ENCODE data around the gene ARHGEF16. TPM values are rescaled to one million over a fixed set of nuclear protein-coding genes. Genes with fewer than 3 reads are reported as not detected.

Gene ARHGEF16
- total RNA-seq, 1 donor: 0.18 TPM

GRCh38 chr1:3525551-3526482, 71.4 kb downstream of the ARHGEF16 start:
- DNase-seq (ENCODE audit: low read depth): no peak
- no peak overlapping the region for H3K4me3 ChIP-seq (ENCODE audit: low read depth, low read length)
- no peak for TF ChIP-seq CTCF (IDR thresholded peaks at IDR 0.05; ENCODE audit: insufficient read depth, low read length)

DNA sequence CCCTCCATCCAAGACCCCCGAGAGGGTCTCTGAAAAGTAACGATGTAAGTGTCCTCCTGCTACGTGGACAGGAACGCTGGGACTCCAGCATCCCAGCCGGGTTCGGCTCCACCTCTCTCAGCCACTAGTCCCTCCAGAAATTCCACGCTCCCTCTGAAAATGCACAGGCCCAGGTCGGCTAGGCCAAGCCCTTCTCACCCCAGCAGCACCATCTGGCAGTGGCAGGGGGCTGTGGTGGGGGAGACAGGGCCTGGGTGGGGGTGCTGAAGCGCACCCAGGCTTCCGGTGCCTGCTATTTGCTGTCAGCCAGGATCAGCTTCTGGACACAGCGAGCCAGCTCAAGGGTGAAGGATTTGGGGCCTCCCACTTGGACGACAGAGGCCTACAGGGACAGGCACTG, 73.3 kb downstream of the ARHGEF16 start:
- DNase-seq (ENCODE audit: low read depth): no peak
- H3K4me3 ChIP-seq (ENCODE audit: low read depth, low read length): no peak overlapping the region
- no peak for TF ChIP-seq CTCF (IDR thresholded peaks at IDR 0.05; ENCODE audit: insufficient read depth, low read length)

GRCh38 chr1:3529099-3529729, 74.7 kb downstream of the ARHGEF16 start:
- no peak for TF ChIP-seq CTCF (IDR thresholded peaks at IDR 0.05; ENCODE audit: insufficient read depth, low read length)
- peak overlapping the region; percentile 76 for H3K4me3 ChIP-seq (ENCODE audit: low read depth, low read length)
- no peak for DNase-seq (ENCODE audit: low read depth)

DNA sequence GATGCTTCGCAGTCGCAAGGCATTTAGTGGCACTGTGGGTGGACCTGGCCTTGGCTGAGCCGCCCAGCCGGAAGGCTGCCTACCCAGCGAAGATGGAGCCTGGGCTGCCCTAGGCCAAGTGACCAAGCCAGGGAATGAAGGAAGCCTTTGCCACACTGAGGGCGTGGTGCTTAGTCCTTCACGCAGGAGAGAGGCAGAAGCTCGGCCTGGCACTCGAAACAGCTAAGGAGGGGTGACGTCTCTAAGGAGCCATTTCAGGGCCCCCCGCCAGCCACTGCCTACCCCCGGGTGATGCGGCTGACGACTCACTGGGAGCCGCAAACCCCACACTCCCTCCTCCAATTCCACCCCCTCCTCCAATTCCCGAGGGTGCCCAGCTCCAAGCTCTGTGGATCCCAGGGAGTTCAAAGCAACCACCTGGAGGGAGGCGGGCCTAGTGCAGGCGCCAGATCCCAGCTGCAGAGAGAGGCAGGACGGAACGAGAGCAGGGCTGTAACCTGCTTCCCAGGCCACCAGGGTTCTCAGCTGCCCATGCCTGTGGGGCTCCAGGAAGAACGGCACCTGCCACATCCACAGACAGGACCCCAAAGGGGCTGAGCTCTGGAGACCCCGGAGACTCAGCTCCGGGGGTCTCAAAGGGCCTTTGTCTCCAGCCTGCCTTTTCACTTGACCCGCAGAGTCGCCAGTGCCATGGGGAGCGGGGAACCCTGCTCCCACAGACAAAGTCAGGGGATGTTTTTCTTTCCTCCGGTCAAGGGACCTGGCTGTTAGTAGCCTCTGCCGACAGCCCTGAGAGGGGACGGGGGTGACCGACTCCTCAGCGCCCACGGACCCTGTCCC, 75.8 kb downstream of the ARHGEF16 start:
- peak overlapping the region; percentile 76 for H3K4me3 ChIP-seq (ENCODE audit: low read depth, low read length)
- TF ChIP-seq CTCF (IDR thresholded peaks at IDR 0.05; ENCODE audit: insufficient read depth, low read length): peak; percentile 39
- peak; percentile 37 for DNase-seq (ENCODE audit: low read depth)

Other genes starting within 250 kb of the ARHGEF16 start
- gene MEGF6, start 156.8 kb downstream of the ARHGEF16 start, total RNA-seq (ENCODE audit: low replicate concordance): 102 and 103 TPM in 2 replicates
- 14.6 and 44.4 TPM in 2 replicates for gene TPRG1L, start 170.3 kb downstream of the ARHGEF16 start, total RNA-seq (ENCODE audit: low replicate concordance)
- gene WRAP73, start 195.4 kb downstream of the ARHGEF16 start, total RNA-seq (ENCODE audit: low replicate concordance): 6.0 and 10.0 TPM in 2 replicates
- gene TP73, start 197.9 kb downstream of the ARHGEF16 start, total RNA-seq (ENCODE audit: low replicate concordance): 0.18 TPM in 1 of 2 replicates, not detected in the other

Data from fibroblast of the aortic adventitia (primary cell).